HG02885 (cell line): ENCODE measurements around the gene ACTR5.

Experiments
- ATAC-seq: cut with Tn5 transposase; IDR thresholded peaks from one replicate; pipeline ENCODE4 v1.9.1; 2021; ENCODE audit warnings: mild to moderate bottlenecking; ENCODE audit not compliant: unreplicated experiment, poor library complexity

Gene ACTR5

DNA sequence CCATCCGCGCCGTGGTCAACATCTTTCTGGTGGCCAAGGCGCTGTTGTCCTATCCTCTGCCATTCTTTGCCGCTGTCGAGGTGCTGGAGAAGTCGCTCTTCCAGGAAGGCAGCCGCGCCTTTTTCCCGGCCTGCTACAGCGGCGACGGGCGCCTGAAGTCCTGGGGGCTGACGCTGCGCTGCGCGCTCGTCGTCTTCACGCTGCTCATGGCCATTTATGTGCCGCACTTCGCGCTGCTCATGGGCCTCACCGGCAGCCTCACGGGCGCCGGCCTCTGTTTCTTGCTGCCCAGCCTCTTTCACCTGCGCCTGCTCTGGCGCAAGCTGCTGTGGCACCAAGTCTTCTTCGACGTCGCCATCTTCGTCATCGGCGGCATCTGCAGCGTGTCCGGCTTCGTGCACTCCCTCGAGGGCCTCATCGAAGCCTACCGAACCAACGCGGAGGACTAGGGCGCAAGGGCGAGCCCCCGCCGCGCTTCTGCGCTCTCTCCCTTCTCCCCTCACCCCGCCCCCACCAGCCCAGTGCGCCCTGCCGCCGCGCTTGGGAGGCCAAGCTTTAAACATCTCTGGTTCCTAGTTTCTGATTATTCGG is 20.0 kb upstream of the ACTR5 start:
- ATAC-seq = no peak

DNA sequence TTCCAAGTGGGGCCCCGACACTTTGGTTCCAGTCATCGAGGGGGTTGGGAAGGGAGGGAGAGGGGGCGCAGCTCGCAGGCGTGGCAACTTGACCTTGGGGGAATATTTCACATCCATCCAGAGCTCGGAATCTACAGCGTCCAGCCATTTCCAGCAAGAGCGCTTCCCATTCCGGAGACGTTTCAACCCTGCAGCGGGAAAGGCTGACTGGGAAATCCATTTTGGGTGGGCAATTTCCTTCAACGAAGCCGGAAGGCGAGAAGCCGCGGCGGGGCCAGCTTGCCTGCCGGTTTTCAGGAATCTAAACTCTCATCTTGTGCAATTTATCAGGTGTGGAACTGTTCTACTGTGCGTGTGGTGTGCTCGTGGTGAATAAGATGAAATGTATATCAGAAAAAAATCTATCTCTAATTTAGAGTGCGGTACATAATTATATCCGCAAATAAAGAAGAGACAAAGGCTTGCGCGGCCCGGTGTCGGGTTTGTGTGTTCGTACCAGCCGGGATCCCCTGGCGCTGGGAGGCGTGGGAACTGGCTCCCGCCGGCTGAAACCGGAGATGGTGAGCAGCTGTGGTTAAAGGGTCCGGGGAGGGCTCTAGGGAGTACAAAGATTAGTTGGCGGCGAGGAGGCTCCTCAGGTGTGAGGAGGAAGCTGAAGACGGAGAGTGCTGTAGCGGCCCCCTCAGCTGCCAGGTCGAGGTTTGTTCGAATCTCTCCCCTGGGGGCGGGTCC is 19.2 kb upstream of the ACTR5 start:
- no peak for ATAC-seq

DNA sequence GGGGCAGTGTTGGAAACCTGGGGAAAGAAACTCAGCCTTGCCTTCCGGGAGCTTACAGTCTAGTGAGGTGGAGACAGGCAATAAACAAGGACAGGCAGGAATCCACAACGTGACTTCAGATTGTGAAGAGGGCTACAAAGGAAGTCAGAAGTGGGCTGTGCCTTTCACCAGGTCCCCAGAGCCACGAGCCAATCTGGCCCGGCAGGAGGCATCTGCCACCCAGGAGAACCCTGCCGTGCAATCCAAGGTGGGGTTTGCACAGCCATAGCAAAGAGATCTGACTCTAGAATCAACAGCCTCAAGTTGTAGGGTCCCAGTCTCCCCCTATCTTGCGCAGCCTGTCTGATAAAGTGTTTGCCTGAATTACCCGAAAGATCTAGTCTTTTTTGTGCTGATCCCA is 18.5 kb upstream of the ACTR5 start:
- no peak for ATAC-seq

DNA sequence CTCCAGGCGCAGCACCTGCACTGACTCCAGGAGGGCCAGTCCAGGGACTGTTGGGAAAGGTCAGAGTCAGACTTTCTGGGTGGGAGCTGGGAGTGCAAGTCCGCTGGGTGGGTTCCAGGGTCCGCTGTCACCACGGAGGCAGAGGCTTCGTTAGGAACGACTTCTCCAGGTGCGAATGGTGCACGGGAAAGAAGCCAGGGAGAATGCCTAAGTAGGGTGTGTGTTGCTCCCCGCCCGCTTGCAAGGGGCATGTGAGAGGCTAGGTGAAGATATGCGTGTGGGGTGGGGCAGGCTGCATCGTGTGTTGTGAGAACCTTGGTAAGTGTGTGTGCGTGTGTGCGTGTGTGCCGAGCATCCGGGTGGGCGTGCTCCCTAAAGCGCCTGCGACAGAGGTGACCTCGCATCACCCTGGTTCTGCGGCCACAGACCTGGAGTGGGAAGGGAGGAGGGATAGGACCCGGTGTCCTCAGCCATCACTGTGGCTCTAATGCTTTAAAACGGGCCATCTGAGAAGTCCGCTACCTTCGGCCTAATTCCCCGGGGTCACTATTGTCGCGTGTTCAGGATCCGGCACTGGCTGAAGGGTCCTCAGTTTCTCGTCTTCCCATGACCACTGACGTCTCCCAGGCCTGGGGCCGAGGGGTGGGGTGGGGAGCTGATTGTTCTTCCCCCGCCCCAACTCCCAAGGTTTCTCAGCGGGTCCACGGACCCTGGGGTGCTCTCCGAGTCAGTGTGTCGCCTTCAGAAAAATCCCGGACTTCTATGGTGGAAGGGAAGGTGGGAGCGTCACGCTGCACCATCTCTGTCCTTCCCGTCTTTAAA is 17.9 kb upstream of the ACTR5 start:
- no peak for ATAC-seq

DNA sequence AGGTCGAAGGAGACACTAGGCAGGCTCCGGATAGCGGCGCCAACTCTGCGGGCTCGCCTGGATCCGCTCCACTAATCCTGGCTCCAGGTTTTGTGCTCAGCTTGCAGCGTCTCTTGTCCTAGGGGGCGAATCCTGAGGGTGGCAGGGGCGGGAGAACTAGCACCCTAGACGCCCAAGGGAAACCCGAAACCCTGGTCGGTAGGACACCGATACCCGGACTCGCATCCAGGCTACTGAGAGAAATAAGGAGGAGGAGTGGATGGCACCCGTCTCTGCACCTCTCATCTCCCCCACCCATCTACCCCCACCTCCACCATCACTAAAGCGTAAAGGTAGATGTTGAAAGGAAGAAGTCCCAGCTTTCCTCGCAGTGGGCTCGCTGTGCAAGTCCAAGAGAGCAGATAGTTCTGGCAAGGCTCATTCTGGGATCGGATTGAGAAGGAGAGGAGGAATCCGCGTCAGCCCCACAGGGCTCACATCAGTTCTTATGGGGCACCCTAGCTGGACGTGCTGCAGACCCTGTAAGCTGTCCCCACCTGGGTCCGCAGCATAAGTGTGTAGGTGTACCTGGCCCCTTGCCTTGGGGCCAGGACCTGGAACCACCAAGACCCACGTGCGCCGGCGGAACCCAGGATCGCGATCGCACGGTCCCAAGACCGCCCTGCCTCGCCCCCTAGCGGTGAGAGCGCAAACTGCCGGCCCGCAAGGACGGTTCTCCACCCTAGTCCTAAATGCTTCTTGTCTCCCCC is 17.1 kb upstream of the ACTR5 start:
- peak; percentile 66 for ATAC-seq

DNA sequence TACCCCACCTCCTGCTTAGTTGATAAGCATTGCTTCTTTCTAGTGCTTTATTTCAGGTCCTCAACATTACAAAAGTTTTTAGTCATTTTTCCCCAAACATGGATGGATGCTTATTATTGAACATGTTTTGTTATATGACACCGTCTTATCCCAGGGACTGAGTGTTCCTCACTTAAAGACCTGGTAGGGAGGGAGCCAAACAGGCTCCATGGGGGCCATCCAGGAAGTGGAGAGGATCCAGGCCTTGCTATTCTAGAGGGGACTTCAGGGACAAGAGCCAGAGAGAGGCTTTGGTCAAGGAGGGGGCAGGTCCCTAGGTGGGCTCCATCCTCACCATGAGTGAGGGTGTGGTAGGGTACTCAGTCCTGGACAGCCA is 16.5 kb upstream of the ACTR5 start:
- no peak for ATAC-seq

DNA sequence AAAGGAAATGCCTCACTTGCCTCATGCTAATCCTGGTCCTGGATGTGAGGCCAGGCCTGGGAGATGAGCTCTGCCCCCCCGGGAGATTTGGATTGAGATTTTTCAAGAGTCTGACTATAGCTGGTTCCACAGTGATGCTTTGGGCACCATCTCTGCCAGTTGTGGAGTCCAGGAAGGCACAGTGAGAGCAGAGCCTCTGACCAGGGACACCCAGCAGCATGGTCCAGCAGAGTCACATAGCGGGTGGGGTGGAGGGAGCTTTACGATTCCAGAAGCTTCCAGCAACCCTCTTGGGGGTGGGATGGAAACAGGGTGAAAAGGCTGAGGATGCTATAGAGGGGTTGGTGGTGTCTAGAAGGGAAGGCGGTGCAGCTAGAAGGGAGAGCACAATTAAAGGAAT is 15.3 kb upstream of the ACTR5 start:
- ATAC-seq = no peak

DNA sequence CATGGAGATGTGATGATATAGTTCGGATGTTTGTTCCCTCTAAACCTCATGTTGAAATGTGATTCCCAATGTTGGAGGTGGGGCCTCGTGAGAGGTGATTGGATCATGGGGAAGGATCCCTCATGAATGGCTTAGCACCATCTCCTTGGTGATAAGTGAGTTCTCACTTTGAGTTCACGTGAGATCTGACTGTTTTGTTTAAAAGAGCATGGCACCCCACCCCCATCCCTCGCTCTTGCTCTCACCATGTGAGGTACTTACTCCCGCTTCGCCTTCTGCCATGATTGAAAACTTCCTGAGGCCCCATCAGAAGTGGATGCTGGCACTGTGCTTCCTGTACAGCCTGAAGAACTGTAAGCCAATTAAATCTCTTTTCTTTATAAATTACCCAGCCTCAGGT is 13.1 kb upstream of the ACTR5 start:
- ATAC-seq = no peak

DNA sequence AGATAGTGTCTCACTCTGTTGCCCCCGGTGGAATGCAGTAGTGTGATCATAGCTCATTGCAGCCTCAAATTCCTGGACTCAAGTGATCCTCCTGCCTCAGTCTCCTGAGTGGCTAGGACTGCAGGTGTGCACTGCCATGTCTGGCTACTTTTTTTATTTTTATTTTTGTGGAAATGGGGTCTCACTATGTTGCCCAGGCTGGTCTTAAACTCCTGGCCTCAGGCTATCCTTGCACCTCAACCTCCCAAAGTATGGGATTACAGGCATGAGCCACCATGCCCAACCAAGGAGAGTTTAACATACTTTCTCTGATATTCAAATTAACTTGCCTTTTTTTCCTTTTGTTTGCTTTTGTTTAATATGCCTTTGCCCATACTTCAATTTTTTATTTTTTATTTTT is 10.4 kb upstream of the ACTR5 start:
- ATAC-seq = no peak

DNA sequence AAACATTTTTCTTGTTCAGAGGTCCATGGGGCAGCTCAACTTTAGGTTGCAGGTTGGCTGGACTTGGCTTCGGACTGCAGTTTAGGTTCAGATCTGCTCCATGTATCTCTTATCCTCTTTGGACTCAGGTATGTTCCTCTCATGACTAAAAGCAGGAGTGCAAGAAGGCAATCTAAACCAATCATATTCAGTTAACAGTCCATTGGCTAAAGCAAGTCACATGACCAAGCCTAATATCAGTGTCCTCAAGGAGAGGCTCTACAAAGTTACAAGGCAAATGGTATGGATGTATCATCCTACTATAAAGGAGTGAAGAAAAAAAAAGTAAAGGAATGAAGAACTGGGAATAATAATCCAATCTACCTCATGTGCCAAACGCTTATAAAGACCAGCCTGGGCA is 2.5 kb upstream of the ACTR5 start:
- no peak for ATAC-seq

DNA sequence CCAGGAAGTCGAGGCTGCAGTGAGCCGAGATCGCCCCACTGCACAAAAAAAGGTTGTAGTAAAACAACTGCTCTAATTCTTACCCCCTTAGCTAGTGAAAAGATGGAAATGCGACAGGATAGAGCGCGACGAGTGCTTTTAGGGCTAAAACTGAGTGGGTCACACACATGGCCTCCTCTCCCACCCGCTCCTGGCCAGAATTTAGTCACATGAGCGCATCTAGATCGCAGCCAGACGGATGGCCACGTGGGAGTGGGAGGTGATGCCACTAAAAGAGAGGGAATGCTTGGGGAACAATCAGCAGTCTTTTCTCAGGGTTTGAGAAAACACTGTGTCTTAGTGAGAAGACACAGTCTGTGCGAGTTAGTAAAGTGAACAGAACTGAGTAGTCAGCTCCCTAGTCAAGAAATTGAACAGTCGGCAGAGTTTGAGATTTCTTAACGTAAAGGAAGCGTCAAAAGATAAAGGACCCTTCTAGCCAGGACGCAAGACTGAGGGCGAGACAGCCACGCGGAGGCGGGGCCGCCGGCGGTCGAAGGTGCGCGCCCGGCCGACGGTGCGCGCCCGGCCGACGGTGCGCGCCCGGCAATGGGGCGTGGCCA is 664 bp upstream of the ACTR5 start:
- ATAC-seq = no peak

DNA sequence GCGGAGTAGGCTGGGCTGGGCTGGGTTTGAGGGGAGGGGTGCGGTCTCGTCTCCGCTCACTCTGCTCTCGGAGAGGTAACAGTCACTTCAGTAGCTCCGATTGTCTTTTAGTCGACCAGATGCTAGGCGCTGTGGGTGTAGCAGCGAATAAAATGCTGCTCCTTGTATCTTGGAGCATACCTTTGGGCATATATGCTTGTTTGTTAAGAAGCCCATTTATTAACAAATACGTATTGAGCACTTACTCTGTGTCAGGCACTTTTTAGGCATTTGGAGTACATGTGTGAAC is 545 bp downstream of the ACTR5 start:
- ATAC-seq = peak; percentile 33

DNA sequence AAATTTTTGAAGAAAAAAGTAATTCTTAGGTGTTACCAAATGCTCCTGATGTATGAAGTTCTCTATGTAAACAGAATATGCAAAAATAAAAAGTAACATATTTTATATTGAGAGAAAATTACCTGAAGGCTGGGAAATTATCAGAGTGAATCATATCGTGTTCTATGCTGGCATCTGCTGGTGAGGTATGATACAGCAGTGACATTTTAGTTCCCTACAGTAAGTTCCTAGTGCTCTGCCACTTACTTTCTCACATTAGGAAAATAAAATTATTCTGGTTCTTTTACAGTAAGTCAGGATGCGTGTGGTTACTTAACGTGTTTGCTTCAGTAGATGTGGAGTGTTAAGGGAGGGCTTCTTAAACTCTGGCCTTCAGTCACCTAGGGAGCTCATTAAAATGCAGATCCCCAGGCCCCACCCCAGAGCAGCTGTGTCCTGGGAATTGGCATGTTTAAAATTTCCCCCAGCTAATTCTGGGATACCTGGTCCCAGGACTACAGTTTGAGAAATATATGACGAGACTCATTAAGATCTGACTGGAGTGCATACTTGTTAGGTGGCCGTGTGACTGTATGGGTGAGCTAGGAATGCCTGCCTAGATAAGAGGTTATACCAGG is 3.2 kb downstream of the ACTR5 start:
- ATAC-seq = no peak

DNA sequence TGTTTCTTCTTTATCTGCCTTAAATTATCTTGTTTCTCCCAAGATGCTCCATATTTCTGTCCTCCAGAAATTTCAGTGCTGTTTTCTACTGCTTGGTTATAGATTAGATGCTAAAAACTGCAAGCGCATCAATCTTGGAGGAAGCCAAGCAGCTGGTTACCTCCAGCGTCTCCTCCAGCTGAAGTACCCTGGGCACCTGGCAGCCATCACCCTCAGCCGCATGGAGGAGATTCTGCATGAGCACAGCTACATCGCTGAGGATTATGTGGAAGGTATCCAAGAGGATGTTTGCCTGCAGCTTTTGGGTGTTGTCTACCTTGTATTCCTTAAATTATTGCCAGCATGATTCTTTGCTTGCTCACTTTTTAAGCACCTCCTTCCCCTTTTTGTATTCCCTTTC is 3.8 kb downstream of the ACTR5 start:
- no peak for ATAC-seq

DNA sequence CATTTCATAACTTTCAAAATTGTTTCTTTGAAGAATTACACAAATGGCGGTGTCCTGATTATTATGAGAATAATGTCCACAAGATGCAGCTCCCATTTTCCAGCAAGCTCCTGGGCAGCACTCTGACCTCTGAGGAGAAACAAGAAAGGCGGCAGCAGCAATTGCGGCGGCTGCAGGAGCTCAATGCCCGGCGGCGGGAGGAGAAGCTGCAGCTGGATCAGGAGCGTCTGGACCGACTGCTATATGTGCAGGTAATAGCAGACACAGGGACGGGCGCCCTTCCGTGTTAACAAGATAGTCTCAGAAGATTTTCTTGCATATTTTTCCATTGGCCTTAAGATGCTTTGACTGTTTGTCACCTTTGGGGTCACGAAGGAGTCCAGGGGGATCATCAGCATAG is 6.7 kb downstream of the ACTR5 start:
- ATAC-seq = no peak

DNA sequence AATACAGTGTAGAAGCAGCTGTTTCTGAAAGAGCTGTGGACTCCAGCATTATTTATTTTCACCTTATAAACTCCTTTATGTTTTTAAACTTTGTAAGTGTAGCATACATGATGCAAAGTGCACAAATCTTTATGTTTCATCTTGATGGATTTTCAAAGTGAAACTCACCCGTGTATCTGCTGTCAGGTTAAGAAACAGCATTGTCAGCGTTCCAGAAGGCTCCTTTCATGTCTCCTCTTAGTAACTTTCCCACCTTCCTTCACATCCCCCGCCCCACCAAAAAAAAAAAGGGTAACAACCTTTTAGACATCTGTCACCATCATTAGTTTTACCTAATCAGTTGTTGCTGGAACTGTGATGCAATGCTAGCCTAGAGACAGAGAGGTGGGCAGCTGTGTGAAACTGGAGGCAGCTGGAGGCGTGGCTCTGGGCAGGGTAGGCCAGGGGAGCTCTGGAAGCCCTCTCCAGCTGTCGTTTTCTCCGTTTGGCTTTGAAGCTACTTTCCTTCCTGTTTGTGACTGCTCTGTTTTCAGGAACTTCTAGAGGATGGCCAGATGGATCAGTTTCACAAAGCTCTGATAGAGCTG is 7.2 kb downstream of the ACTR5 start:
- ATAC-seq = no peak

DNA sequence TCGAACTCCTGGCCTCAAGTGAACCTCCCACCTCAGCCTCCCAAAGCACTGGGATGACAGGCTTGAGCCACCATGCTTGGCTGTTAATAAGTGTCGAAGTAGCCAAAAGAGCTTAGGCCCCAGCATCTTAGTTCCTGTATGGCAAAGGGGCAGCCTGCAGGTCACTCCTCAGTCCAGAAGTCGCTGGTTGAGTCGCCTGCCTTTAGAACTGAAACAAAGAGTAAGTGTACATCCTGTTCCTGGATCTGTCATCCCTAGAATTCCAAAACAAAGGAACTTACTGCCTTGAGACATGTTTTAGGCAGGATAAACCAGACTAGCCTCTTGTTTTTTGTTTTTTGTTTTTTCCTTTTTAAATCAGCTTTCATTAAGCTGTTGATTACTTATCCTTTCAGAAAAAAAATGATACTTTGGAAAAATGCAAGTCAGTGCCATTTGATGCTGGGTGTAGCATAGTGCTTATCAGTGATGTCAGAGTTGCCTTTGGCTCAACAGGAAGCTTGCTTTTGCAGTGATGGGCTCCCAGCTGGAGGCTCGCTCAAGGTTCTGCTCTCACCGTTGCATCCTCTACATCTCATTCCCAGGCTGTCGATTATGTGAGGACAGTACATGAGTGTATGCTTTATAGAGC is 9.0 kb downstream of the ACTR5 start:
- ATAC-seq = no peak

DNA sequence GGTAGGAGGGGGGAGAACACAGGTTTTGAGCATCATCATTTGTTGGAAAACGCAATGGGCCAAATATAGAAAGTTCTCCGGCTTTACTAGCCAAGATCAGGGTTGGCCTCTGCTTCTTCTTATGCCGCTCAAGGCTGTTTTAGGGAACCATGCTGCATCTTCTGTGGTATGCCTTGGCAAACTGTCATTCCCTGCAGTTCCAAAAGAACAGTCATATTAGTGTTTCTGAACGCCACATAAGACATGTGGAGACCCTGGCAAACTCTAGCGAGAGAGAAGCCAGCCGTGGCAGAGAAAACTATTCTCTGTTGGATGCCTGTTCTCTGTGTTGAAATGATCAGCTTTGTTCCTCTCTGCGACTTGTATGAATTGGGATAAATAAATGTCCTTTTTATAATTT is 10.8 kb downstream of the ACTR5 start:
- ATAC-seq = no peak

DNA sequence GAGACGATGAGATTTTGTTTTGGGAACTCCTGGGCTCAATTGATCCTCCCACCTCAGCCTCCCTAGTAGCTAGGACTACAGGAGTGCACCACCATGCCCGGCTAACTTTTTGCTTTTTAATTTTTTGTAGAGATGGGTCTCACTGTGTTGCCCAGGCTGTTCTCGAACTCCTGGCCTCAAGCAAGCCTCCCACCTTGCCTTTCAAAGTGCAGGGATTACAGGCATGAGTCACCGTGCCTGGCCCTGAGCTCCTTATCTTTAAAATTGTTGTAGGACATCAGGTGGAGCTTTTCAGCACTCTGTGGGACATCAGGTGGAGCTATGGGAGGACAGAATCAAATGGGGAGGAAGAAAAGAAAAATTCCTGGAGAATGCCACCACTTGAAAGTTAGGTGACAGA is 12.7 kb downstream of the ACTR5 start:
- no peak for ATAC-seq

DNA sequence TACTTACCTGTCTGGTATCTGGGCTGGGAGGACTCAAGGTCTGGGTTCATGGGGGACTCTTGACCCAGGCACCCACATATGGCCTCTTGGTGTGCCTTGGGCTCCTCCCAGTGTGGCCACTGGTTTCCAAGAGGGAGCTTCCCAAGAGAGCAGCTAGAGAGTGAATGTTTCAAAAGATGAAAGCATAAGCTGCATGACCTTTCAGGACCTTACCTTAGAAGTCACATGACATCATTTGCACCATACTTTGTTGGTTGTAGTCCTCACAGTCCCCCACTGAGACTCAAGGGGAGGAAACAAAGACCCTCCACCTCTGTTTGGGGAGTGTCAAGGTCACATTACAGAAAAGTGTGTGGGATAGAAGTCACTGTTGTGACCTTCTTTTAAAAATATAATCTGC is 13.9 kb downstream of the ACTR5 start:
- ATAC-seq = no peak
